ENCODE measurements around the gene CMBL. TPM values are rescaled to one million over a fixed set of nuclear protein-coding genes. Genes with fewer than 3 reads are reported as not detected.

The CMBL gene
- total RNA-seq, 1 experiment from 2014 or later = 43.2 TPM

Other genes with a start within 250 kb of the CMBL start
- gene ATPSCKMT, start 58.0 kb downstream of the CMBL start, total RNA-seq (2021; ENCODE audit: unreplicated experiment) = 23.1 TPM
- 476 TPM for gene CCT5, start 57.6 kb downstream of the CMBL start, total RNA-seq (2021; ENCODE audit: unreplicated experiment)
- 172 TPM for gene MARCHF6, start 45.8 kb upstream of the CMBL start, total RNA-seq (2021; ENCODE audit: unreplicated experiment)
- gene ROPN1L, start 134.0 kb upstream of the CMBL start, total RNA-seq (2021; ENCODE audit: unreplicated experiment) = 3.0 TPM